HepG2 (cell line): ENCODE measurements around the gene MLX. TPM values are rescaled to one million over a fixed set of nuclear protein-coding genes. Genes with fewer than 3 reads are reported as not detected.

Source experiments
- DPF2 ChIP-seq: sonication (generic); formaldehyde crosslinking; IDR thresholded peaks from 2 replicates; pipeline ENCODE4 v1.4.0; 2020; ENCODE audit warnings: mild to moderate bottlenecking, low read depth, missing genetic modification reagents, borderline replicate concordance
- ESRRA ChIP-seq: sonication (generic); formaldehyde crosslinking; IDR thresholded peaks from 2 replicates; pipeline ENCODE4 v1.5.1; 2020; ENCODE audit warnings: mild to moderate bottlenecking, low read depth, missing genetic modification reagents
- HNRNPUL1 ChIP-seq: fragments of 200-400 bp; formaldehyde crosslinking; IDR thresholded peaks from 2 replicates; pipeline ENCODE4 v1.6.1; 2017; ENCODE audit warnings: low read depth, mild to moderate bottlenecking, low read length, moderate library complexity
- KMT2A ChIP-seq: sonication (generic); formaldehyde crosslinking; IDR thresholded peaks from 2 replicates; pipeline ENCODE4 v1.4.0; 2020; ENCODE audit warnings: missing genetic modification reagents
- MED13 ChIP-seq: sonication (generic); formaldehyde crosslinking; IDR thresholded peaks from 2 replicates; pipeline ENCODE4 v1.5.0; 2020; ENCODE audit warnings: missing genetic modification reagents
- PRDM4 ChIP-seq: sonication (generic); formaldehyde crosslinking; IDR thresholded peaks from 2 replicates; pipeline ENCODE4 v1.9.0; 2021; ENCODE audit warnings: missing genetic modification reagents, borderline replicate concordance
- TAF15 ChIP-seq: fragments of 200-400 bp; formaldehyde crosslinking; IDR thresholded peaks from one replicate; pipeline ENCODE4 v1.6.1; 2018; ENCODE audit warnings: mild to moderate bottlenecking, low read depth, low read length; ENCODE audit not compliant: poor library complexity, severe bottlenecking
- polyA plus RNA-seq, 8 experiments: library from polyadenylated mRNA; depleted of rRNA in 3 of 8; stranded (reverse) in 7 of 8; unstranded in 1 of 8; fragments of >200 nt; fragmentation: Illumina TruSeq in 4 of 8; extraction: Trizol in 4 of 8; gene quantifications; 2 replicates each; pipeline versions ENCODE4 v1.2.1 to v1.2.3, GENCODE V29; 2011 to 2016; ENCODE audit warnings: low read depth in 4 of 8, missing spikeins in 1 of 8, mixed read lengths in 1 of 8; ENCODE audit not compliant: insufficient read depth in 1 of 8
- total RNA-seq, 5 experiments: library from RNA; depleted of rRNA; stranded (reverse); fragments of >200 nt; fragmentation: Illumina TruSeq; extraction: Trizol; gene quantifications; 2 replicates each; pipeline ENCODE4 v1.2.3, GENCODE V29; 2016; ENCODE audit warnings: low read depth in 1 of 5
- TF ChIP-seq, protein P1 (sequence below): sonication (generic); formaldehyde crosslinking; IDR thresholded peaks from 2 replicates; pipeline ENCODE4 v1.4.0; 2020; ENCODE audit warnings: missing genetic modification reagents
- TF ChIP-seq, protein P2 (sequence below): sonication (generic); formaldehyde crosslinking; IDR thresholded peaks from 2 replicates; pipeline ENCODE4 v1.5.1; 2020; ENCODE audit warnings: missing genetic modification reagents, mild to moderate bottlenecking, borderline replicate concordance

Gene MLX
- total and polyA plus RNA-seq, 2 of the 13 experiments (the other 11 are each of a cell fraction or from before 2014, with no cell fraction given): 38.9 to 74.4 TPM

GRCh38 chr17:42566883-42567573 is at the start of gene MLX (continued):
- TF ChIP-seq, protein P1, sequence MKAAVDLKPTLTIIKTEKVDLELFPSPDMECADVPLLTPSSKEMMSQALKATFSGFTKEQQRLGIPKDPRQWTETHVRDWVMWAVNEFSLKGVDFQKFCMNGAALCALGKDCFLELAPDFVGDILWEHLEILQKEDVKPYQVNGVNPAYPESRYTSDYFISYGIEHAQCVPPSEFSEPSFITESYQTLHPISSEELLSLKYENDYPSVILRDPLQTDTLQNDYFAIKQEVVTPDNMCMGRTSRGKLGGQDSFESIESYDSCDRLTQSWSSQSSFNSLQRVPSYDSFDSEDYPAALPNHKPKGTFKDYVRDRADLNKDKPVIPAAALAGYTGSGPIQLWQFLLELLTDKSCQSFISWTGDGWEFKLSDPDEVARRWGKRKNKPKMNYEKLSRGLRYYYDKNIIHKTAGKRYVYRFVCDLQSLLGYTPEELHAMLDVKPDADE (CRISPR knock-in tag): 0 out of 2 replicates have a peak, but pooled peaks have one; percentile 37
- 0 out of 2 replicates have a peak, but pooled peaks have one; percentile 58 for TF ChIP-seq PRDM4
- no peak; the same call in 1 of the 2 replicates for TF ChIP-seq HNRNPUL1
- TF ChIP-seq ESRRA (CRISPR knock-in tag): peak; percentile 46; the same call in 1 of the 2 replicates
- peak; percentile 53 for TF ChIP-seq TAF15
- no peak; the same call in 1 of the 2 replicates for TF ChIP-seq DPF2 (CRISPR knock-in tag)
- TF ChIP-seq MED13 (CRISPR knock-in tag): no peak; the same call in 1 of the 2 replicates
- TF ChIP-seq KMT2A (CRISPR knock-in tag): peak; percentile 77
- TF ChIP-seq, protein P2, sequence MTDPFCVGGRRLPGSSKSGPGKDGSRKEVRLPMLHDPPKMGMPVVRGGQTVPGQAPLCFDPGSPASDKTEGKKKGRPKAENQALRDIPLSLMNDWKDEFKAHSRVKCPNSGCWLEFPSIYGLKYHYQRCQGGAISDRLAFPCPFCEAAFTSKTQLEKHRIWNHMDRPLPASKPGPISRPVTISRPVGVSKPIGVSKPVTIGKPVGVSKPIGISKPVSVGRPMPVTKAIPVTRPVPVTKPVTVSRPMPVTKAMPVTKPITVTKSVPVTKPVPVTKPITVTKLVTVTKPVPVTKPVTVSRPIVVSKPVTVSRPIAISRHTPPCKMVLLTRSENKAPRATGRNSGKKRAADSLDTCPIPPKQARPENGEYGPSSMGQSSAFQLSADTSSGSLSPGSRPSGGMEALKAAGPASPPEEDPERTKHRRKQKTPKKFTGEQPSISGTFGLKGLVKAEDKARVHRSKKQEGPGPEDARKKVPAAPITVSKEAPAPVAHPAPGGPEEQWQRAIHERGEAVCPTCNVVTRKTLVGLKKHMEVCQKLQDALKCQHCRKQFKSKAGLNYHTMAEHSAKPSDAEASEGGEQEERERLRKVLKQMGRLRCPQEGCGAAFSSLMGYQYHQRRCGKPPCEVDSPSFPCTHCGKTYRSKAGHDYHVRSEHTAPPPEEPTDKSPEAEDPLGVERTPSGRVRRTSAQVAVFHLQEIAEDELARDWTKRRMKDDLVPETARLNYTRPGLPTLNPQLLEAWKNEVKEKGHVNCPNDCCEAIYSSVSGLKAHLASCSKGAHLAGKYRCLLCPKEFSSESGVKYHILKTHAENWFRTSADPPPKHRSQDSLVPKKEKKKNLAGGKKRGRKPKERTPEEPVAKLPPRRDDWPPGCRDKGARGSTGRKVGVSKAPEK (CRISPR knock-in tag): peak; percentile 34; the same call in 1 of the 2 replicates
